Activated naive CD4-positive, alpha-beta T cell treated with Interleukin-2 at 50 U/mL for 16 hours (primary cell): Measurements from ENCODE around the gene RRP15.

Experiments used
- DNase-seq: peaks from one replicate; pipeline ENCODE4 v3.0.0-alpha.2; 2020

RRP15 gene

GRCh38 chr1:218284917-218285635 is at the start of gene RRP15:
Gene RRP15 (plus strand): TSS chr1:218285293. CDS start chr1:218285317, 24 bp downstream.
- DNase-seq, result peak; percentile 88

GRCh38 chr1:218242171-218242570 is 42.9 kb upstream of the RRP15 start:
- DNase-seq, result no peak

- DNase-seq, result no peak
Measured at GRCh38 chr1:218247339-218247738, 37.8 kb upstream of the RRP15 start.

- DNase-seq, result no peak
Measured at GRCh38 chr1:218249338-218250140, 35.6 kb upstream of the RRP15 start.

GRCh38 chr1:218250492-218250891 is 34.6 kb upstream of the RRP15 start:
- no peak for DNase-seq

GRCh38 chr1:218254296-218254946 is 30.7 kb upstream of the RRP15 start:
- DNase-seq, result no peak

GRCh38 chr1:218255090-218255489 is 30.0 kb upstream of the RRP15 start:
- no peak for DNase-seq

- no peak for DNase-seq
Measured at GRCh38 chr1:218257371-218257770, 27.7 kb upstream of the RRP15 start.

GRCh38 chr1:218257971-218258370 is 27.1 kb upstream of the RRP15 start:
- no peak for DNase-seq

GRCh38 chr1:218259339-218259738 is 25.8 kb upstream of the RRP15 start:
- no peak for DNase-seq

- no peak for DNase-seq
Measured at GRCh38 chr1:218259800-218260199, 25.3 kb upstream of the RRP15 start.

- DNase-seq, result no peak
Measured at GRCh38 chr1:218262259-218262658, 22.8 kb upstream of the RRP15 start.

- no peak for DNase-seq
Measured at GRCh38 chr1:218266356-218266755, 18.7 kb upstream of the RRP15 start.

GRCh38 chr1:218272366-218272765 is 12.7 kb upstream of the RRP15 start:
- DNase-seq, result no peak

- DNase-seq, result no peak
Measured at GRCh38 chr1:218273762-218274479, 11.2 kb upstream of the RRP15 start.

GRCh38 chr1:218274511-218274910 is 10.6 kb upstream of the RRP15 start:
- no peak for DNase-seq

GRCh38 chr1:218275823-218276222 is 9.3 kb upstream of the RRP15 start:
- DNase-seq, result no peak

GRCh38 chr1:218281285-218281684 is 3.8 kb upstream of the RRP15 start:
- DNase-seq, result no peak

GRCh38 chr1:218284377-218284916 is 646 bp upstream of the RRP15 start:
- no peak for DNase-seq

GRCh38 chr1:218292515-218292914 is 7.4 kb downstream of the RRP15 start:
- no peak for DNase-seq

- no peak for DNase-seq
Measured at GRCh38 chr1:218294546-218294945, 9.5 kb downstream of the RRP15 start.

GRCh38 chr1:218296162-218296561 is 11.1 kb downstream of the RRP15 start:
- no peak for DNase-seq

GRCh38 chr1:218297461-218297860 is 12.4 kb downstream of the RRP15 start:
- DNase-seq, result no peak
